ENCODE measurements around the gene PTPRG. TPM values are rescaled to one million over a fixed set of nuclear protein-coding genes. Genes with fewer than 3 reads are reported as not detected.
"Not testable (repeated sequence)": the region's sequence is repeated elsewhere in the genome, so short reads cannot be mapped to it uniquely, and the experiment has no call there.

The PTPRG gene
- total RNA-seq, 4 donors from 2014 or later, result 33.5 to 56.6 (median 46.9) TPM

DNA sequence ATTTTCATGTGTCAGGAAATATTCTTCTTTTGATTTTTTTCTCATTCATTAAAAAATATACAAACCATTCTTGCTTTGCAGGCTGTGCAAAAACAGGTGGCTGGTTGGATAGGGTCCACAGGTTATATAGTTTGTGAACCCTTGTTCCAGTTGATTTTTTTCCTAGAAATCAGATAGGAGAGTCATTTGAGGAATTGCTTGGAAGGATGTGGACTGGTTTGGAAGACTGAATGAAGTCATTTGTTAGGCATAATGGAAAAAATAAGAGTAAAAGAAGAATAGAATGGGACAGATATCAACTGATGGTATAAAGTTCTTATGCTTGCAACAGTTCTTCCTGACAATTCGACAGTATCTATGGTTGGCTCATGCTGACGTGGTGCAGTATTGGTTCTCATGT is 189.4 kb downstream of the PTPRG start:
- Histone ChIP-seq H3K4me3 (no peak overlapping the region), H3K4me1 (no peaks in the 10 kb centered on the region), H3K27ac (no peak overlapping the region), H3K27me3 (no peaks in the 10 kb centered on the region), H3K9me3 (no peaks in the 10 kb centered on the region), H3K36me3 (no peaks in the 10 kb centered on the region)
- DNase-seq, result no peak
- no peak for TF ChIP-seq POLR2A (IDR thresholded peaks at IDR 0.05)

DNA sequence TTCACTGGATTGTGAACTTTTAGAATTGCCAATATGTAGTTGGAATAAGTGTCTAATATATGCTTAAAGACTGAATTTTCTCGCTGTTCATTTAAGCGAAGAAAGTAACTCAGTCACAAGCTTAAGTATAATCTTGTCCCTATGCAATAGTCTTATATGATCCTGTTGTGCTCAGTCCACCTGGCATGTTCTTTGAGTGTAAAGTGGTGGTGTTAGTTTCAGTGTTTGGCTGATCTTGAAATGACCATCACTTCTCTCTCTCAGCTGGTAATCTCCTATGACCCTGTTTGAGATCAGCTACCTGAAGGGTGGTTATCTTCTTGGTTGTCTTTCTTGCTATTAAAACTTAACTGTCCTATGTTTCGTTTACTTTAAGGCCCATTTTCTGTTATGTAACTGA is 197.5 kb downstream of the PTPRG start:
- no peak overlapping the region for H3K4me3 ChIP-seq
- no peak overlapping the region for H3K27ac ChIP-seq
- H3K9me3 ChIP-seq, result no peaks in the 10 kb centered on the region
- no peaks in the 10 kb centered on the region for H3K27me3 ChIP-seq
- TF ChIP-seq, protein P1, sequence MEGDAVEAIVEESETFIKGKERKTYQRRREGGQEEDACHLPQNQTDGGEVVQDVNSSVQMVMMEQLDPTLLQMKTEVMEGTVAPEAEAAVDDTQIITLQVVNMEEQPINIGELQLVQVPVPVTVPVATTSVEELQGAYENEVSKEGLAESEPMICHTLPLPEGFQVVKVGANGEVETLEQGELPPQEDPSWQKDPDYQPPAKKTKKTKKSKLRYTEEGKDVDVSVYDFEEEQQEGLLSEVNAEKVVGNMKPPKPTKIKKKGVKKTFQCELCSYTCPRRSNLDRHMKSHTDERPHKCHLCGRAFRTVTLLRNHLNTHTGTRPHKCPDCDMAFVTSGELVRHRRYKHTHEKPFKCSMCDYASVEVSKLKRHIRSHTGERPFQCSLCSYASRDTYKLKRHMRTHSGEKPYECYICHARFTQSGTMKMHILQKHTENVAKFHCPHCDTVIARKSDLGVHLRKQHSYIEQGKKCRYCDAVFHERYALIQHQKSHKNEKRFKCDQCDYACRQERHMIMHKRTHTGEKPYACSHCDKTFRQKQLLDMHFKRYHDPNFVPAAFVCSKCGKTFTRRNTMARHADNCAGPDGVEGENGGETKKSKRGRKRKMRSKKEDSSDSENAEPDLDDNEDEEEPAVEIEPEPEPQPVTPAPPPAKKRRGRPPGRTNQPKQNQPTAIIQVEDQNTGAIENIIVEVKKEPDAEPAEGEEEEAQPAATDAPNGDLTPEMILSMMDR (IDR thresholded peaks at IDR 0.05), result no peak
- no peak for TF ChIP-seq POLR2A (IDR thresholded peaks at IDR 0.05)
- DNase-seq, result no peak
- no peaks in the 10 kb centered on the region for H3K36me3 ChIP-seq
- H3K4me1 ChIP-seq, result no peaks in the 10 kb centered on the region

DNA sequence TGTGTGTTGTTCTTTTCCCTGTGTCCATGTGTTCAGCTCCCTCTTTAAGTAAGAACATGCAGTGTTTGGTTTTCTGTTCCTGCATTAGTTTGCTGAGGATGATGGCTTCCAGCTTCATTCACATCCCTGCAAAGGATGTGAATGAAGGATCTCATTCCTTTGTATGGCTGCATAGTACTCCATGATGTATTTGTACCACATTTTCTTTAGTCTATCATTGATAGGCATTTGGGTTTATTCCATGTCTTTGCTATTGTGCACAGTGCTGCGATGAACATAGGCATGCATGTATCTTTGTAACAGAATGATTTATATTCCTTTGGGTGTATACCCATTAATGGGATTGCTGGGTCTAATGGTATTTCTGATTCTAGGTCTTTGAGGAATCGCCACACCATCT is 199.4 kb downstream of the PTPRG start:
- H3K27me3 ChIP-seq, DNase-seq, H3K4me1 ChIP-seq, H3K27ac ChIP-seq, H3K36me3 ChIP-seq, H3K4me3 ChIP-seq, H3K9me3 ChIP-seq: not testable (repeated sequence)

DNA sequence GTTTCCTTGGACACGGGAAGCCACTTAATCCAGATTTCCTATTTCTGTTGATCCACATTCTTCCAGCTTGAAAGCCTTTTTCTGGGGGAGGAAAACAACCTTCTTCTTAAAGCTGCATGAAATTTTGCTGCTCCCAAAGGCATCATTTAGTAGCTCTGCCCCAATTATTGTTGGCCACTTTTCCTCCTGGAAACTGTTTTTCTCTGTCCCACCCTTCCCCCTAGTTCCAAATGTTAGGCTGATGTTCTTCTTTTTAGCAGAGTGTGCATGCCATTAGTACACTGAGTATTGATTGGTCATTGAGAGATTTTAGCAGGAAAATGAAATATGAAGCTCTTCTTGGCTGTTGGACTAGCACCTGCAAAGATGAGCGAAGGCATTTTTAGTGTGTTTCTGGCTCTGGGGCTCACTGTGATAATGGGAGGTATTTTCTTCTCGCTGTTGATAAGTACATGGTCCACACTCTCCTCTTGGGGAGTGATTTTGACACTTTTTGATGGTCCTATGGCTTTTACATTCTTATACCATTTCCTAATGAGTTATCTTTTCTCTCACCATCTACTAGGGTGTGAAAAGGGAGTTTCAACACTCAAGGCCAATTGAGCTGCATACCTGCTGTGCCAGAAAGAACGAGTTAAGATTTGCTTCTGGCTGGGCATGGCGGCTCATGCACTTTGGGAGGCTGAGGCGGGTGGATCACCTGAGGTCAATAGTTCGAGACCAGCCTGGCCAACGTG is 200.5 kb downstream of the PTPRG start:
- Histone ChIP-seq H3K27ac (no peak overlapping the region), H3K4me1 (no peaks in the 10 kb centered on the region), H3K9me3 (no peaks in the 10 kb centered on the region), H3K27me3 (no peaks in the 10 kb centered on the region), H3K4me3 (no peak overlapping the region), H3K36me3 (no peaks in the 10 kb centered on the region)
- no peak for TF ChIP-seq POLR2A (IDR thresholded peaks at IDR 0.05)
- TF ChIP-seq, protein P1 (IDR thresholded peaks at IDR 0.05), result no peak
- DNase-seq, result no peak

DNA sequence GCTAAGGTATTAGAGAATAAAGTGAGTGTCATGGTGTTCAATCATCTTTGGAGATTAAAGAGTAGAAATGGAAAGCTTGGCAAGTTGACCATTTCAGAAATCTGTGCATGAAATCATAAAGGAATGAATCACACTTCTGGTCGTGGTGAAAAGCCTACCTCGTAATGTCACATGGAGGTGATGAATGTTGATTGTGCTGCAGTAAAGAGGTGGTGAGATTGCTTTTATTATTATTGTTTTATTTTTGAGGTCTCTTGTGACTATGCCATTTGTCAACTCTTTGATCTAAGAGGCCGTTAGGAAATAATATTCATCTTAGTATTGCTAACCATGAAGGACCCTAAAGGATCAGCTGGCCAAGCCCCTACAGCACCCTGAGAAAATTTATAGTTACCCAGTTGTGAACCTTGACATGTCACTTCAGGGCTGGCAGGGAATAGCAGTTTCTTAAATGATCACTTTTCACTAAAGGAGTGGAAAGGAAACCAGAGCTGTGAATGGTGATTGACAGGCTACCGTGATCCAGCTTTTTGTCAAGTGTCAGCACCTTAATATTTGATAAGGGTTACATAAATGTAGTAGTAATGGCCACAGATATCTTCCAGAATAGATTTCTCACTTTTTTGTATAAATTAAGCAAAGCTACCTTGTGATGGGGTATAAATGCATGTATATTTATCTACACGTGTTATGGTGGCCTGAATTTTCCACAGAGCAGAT is 203.9 kb downstream of the PTPRG start:
- DNase-seq, result no peak
- Histone ChIP-seq H3K9me3 (no peaks in the 10 kb centered on the region), H3K4me3 (no peak overlapping the region), H3K4me1 (no peaks in the 10 kb centered on the region), H3K27me3 (no peaks in the 10 kb centered on the region), H3K36me3 (no peaks in the 10 kb centered on the region), H3K27ac (no peak overlapping the region)
- TF ChIP-seq, protein P1 (IDR thresholded peaks at IDR 0.05), result no peak
- TF ChIP-seq POLR2A (IDR thresholded peaks at IDR 0.05), result no peak

DNA sequence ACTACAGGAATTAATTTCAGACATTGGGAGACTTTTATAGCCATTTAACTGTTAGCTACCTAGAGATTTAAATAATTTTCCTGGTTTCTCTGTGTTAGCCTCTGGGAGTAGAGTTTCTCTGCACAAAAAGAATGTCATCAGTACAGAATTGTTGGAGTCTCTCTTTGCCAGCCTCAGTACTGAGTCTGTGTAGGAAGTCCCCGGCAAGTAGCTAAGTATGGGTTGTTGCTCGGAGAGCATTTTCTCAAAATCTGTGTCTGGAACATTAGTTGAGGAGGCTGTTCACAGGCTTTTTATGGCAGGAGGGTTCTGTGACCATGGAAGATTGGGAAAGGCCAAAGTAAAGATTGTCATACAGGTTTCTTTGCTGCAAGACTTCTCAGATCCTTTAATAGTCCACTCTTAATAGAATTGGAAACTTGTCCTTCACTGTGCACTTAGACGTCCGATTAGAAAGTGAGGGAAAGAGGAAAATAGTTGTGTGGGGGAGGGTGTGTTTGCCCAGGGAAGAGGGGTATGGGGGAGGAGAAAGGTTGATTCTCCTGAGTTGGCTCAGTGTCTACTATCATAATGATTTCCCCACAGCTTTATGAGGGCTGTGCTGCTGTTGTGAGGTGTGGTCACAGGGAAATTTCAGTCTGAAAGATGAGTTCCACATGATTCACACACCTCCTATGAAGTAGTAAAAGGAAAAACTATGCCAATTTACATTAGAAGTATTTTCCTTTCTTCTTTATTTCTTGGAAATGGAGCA is 207.1 kb downstream of the PTPRG start:
- no peak for DNase-seq
- Histone ChIP-seq H3K27me3 (no peaks in the 10 kb centered on the region), H3K27ac (no peak overlapping the region), H3K9me3 (no peaks in the 10 kb centered on the region), H3K4me1 (no peaks in the 10 kb centered on the region), H3K36me3 (no peaks in the 10 kb centered on the region), H3K4me3 (no peak overlapping the region)
- TF ChIP-seq POLR2A (IDR thresholded peaks at IDR 0.05), result no peak
- TF ChIP-seq, protein P1 (IDR thresholded peaks at IDR 0.05), result no peak
